Stimulated activated CD8-positive, alpha-beta memory T cell treated with anti-CD3 and anti-CD28 coated beads, Interleukin-7, amount 100 ng/mL, for 24 hours (primary cell): ENCODE results near the gene SGCD.

Experiments used
- DNase-seq: peaks from one replicate; pipeline ENCODE4 v3.0.0-alpha.2; 2020; ENCODE audit warnings: low read depth

Gene SGCD

DNA sequence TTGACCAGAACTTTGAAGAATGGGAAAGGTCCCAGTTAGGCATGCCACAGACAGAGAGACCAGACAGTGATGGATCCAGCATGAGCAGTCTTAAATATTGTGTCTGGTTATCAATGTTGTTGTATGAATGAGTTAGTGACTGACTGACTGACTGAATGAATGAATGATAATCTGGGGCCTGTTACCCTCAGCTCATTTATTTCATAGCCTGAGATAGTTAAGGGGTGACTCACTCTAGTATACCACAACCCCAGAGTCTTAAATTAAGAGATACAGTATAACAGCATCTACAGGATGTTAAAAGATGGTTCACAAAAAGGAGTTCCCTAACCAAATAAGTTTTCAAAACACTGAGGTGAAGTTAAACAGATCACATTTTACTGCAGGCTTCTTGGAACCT lies 133.5 kb downstream of the SGCD start:
- no peak for DNase-seq

DNA sequence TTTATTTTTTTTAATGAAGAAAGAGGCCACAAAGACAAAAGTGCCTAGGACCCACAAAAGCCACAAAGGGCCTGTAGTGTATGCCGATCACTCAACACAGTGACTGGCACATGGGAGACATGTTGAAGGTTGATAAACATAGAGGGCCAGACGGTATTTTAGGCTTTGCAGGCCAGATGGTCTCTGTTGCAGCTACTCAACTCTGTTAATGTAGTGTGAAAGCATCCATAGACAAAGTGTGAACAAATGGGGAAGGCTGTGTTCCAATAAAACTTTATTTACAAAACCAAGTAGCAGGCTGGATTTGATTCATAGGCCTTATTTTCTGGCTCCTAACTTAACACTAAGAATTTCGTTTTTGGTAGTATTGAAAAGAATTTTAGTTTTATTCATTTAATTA lies 139.9 kb downstream of the SGCD start:
- no peak for DNase-seq

DNA sequence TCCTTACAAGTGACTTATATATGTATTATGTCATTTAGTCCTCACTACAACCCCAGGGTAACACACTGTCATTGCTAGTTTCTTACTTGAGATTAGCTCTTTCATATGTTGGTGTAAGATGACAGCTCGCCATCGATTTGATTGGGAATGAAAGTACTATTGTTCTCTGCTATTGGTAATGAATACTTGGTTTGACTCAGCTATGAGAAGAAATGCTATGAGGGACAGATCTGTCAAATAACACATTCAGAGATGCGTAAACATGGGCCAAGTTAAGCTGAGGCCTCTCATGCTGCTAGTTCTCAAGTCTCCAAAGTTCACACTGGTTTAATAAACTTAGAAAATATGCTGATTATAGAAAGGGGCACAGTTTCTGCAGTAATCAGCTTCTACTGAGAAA lies 142.7 kb downstream of the SGCD start:
- DNase-seq: no peak

DNA sequence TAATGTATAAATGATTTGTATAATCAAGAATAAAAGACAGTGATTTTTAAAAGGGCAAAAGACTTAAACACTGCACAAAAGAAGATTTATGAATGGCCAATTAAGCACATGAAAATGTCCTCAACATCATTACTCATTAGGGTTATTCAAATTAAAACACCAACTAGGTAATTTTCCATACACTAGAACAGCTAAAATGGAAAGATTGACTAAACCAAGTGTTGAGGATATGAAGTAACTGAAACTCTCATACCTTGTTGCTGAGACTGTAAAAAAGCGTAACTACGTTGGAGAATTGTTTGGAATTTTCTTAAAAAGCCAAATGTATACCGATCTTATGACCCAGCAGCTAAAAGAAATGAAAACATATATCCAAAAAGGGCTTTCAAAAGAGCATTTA lies 144.9 kb downstream of the SGCD start:
- no peak for DNase-seq

DNA sequence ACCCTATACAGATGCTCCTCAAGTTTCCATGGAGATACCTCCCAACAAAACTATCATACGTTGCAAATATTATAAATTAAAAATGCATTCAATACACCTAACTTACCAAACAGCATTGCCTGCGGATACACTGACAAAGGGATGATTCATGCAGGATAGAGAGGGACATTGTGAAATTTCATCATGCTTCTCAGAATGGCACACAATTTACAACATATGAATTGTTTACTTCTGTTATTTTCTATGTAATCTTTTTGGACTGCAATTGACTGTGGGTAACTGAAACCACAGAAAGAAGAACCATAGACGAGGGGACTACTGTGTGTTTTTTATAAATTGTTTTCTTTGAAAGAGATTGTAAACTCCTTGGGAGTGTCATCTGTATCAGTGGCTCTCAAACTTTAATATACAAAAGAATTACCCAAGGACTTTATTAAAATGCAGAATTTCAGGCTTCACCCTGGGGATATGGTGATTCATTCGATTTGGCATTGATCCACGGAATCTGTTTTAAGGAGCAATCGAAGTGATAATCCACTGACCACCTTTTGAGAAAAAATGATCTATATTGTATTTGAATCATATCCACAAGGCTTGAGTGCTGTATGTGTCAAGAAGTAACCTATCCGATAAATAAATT lies 146.4 kb downstream of the SGCD start:
- DNase-seq: no peak

DNA sequence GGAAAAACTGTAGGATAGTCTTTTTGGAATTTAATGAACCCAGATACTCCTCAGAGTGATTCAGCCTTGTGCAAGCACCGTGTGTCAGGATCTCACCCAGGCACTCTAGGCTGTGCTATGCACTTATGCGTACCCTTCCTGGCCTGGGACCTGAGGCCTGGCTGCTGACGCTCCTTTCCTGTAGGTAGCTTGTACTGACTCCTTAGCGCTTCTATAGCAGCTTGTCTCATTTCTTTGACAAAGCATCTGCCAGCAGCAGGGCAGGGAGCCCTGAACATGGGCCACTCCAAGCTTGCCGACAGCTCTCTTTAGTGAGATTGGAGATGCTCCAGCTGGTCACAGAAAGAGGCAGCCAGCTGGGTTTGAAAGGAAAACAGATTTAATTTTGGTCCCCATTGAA lies 147.3 kb downstream of the SGCD start:
- no peak for DNase-seq

DNA sequence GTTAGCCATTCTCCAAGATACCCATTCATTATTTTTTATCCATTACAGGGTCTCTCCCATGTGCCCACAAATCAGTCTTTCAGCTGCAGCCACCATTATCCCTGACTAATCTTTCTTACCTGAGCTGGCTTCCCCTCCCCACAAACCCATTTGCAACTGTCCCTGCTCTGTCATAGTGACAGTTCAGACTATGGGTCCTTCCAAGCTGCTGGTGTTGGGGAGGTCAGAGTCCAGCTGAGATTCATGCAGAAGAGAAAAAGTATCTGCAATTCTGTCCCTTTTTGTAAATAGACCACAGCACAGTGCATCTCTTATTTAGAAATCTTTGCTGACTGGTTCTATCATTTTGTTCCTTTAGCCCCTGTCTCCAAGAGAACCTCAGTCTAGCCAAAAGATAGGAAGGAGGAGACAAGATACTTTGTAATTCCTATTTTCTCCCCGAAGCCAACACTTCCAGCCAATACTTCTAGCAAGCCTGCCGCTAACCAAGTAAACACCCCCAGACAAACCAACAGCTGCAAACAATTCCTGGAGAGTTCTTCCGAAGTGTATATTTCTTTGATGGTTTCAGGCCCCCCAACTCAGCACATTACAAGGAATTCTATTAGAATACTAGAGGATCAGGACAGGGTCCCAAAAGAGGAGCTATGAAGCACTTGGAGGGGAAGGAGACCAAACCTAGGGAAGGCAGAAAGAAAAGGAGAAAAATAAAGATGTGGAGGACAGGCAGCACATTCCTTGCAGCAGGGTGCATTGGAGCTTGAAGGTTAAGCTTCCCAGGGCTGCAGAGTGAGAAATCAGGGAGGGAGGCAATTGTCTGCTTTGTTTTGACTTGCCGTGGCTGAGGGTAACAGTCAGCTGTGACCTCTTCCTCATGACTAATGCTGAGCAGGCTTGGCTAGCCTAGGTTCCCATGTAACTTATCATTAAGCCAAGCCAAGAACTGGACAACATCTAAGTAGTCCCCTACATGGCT lies 148.5 kb downstream of the SGCD start:
- no peak for DNase-seq

DNA sequence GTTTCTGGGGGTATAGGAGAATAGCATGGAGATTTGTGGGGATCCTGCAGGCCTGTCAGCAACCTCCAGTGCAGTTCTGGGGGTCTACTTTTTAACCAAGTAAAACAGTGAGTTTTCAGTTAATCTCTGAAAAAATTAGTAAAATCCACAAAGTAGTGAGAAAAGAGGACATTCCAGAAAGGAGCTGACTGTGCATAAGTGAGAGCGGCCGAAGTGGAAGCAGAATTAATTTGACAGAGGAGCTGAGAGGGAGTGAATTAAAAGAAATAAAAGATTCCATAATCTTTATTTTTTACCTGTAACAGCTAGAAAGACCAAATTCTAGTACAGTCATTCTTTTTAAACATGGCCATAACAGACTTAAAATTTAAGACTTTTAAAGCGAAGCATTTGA lies 149.2 kb downstream of the SGCD start:
- DNase-seq: no peak

DNA sequence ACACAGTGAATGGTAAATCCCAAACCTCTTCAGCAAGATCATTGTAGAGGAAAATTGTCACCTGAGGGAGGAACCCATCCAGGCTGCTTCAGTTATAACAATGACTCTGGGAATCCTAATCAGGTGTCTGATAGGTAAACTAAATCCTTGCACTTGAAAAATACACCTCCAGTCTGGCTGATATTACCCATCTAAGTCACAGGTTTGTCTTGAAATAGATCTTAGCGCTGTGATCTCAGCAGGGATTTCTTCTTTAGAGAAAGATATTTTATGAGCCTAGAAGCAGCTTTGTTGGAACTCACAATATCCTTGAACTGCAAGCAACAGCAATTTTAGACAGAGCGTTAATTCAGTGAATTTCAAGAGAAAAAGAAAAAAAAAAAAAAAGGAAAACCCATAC lies 149.7 kb downstream of the SGCD start:
- no peak for DNase-seq

DNA sequence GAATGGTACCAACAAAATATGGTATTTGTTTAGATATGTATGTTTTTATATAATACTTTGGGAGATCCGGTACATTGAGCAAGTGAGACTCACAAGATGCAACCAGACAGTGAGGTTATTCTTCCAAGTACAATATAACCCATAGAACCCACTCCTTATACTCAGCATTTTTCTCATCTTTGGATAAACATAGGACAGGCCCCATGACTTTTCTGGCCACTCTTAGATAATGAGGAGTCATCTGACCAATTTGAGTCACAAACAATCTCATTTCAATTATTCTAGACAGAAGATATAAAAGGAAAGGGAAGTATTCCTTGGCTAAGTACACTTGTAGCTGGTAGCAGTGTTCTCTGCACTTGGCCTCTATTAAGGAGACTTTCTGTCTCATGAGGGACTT lies 150.2 kb downstream of the SGCD start:
- no peak for DNase-seq

DNA sequence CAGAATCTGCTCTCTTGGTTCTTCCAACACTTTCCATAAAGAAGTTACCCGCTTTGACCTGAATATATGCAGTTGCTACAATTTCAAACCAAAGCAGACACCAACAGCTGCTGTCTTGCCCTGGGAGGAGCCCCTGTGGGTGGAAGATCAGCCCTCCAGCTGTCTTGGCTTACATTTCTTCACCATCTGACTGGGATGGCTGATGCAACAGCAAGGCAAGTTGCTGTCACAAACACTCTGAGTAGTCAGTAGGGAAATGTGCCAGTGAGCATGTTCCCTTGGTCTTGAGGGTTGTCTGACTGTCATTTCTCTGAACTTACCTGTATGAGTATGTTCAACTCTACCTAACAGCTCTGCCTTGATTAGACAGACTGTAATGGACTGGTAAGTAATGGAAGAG lies 152.9 kb downstream of the SGCD start:
- DNase-seq: no peak

DNA sequence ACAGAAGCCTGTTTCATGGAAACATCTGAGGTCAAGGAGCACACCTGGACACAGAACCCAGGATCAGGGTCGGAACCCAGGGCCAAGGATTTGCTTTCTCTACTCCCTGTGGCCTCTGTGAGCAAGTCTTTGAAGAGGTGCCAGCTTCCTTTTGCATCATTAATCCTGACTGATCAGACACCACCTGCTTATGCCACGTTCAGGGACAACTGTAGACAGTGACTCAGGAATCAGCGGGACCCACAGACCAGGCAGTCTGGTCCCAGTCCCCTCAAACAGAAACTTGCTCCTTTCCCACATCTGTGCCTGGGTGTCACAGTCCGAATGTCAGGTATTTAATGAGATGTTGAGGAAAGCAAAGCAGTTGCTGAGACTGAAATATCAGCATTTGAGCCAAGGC lies 154.8 kb downstream of the SGCD start:
- no peak for DNase-seq

DNA sequence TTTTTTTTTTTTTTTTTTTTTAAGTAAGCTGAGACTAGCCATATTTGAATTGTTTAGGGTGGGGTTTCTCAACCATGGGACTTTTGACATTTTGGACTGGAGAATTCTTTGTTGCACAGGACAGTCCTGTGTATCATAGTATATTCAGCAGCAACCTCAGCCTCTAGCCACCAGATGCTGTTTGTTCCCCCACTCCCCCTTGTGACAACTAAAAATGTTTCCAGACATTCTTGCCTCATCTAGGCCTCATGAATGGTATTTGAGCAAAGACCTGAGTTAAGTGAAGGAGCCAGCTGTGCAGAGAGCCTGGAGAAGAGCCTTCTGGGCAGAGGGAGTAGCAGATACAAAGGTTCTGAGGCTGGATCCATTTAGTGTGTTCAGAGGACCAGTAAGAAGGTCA lies 155.9 kb downstream of the SGCD start:
- DNase-seq: no peak

DNA sequence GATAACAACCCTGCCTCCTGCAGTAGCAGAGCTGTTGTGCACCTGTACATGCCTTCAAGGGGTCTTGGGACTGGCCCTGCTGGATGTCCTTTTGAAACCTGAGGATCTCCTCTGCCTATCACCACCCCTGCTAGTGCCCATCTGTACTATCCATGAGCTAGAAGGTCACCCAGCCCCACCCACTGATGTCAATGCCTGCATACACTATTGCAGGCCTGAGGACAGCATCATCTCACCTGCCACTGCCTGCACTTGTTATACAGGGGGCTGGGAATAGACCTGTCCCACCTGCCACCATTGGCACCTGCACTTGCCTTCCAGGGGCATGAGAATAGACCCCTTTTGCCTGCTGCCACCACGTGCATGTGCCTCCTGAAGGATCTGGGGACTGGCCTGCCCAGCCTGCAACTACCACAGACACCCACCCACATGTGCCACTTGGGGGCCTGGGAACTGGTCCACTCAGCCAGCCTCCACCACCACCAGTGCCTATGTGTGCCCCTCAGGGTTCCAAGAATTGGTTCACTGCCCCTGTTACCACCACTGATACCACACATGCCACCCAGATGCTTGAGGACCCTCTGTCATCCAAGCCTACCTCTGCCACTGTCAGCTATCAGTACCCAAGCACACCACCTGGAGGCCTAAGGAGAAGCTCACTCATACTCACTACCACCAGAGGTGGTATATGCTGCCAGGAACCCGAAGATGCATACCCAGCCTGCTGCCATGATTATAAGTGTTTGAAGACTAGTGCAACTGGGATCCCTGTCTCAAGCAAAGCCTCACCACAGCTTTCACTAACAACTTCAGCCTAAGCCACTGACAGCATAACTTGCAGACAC lies 159.7 kb downstream of the SGCD start:
- no peak for DNase-seq

DNA sequence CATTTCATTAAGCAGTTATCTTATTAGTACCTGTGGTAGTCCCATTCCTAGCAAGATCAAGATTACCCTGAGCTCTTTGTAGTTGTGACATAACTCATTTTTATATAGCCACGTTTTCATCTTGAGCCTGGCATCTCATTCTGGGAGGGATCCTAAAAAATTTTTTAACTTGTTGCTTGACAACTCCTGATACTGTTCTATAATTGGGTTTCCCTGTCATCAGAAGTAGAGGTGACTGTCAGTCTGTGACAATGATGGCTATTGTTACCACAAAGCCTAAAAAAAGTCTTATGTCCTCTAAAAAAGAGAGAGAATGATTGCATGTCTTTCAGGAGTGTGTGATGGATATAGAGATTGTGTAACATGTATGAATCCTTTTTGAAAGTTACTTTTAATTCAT lies 164.8 kb downstream of the SGCD start:
- no peak for DNase-seq

DNA sequence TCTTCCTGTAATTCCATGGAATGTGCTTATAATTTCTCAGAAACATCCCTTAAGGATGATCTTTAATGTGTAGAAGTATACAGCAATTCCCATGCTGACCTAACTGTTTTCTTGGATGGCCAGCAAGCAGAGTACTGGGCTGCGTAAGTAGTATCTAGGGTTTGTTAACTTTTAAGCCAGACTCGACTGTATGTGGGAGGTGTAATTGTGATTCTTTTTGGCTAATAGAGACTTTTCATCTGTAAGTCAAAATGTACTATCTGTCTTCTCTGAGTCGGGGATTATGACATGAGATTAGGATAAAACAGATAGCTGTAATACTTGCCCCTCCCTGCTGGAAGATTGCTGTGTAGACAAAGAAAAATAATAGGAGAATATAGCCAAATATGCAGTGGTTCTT lies 169.3 kb downstream of the SGCD start:
- DNase-seq: no peak

DNA sequence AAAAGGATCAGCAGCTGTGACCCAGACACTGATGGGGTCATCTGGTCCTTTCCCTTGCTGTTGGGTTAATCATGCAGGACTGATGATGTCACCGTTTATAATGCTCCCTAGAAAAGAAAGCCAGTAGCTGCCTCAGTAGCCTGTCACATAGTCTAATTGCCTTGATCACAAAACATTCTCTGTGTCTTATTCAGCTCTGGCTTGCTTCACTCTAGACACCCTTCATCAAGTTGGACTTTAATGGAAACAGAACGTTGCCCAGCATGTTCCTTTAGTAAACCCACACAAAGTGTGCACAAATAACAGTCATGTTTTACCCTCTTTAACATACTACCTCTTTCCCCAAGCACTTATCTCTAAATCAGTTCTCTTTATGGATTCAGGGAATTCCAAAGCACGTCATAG lies 170.8 kb downstream of the SGCD start:
- no peak for DNase-seq

DNA sequence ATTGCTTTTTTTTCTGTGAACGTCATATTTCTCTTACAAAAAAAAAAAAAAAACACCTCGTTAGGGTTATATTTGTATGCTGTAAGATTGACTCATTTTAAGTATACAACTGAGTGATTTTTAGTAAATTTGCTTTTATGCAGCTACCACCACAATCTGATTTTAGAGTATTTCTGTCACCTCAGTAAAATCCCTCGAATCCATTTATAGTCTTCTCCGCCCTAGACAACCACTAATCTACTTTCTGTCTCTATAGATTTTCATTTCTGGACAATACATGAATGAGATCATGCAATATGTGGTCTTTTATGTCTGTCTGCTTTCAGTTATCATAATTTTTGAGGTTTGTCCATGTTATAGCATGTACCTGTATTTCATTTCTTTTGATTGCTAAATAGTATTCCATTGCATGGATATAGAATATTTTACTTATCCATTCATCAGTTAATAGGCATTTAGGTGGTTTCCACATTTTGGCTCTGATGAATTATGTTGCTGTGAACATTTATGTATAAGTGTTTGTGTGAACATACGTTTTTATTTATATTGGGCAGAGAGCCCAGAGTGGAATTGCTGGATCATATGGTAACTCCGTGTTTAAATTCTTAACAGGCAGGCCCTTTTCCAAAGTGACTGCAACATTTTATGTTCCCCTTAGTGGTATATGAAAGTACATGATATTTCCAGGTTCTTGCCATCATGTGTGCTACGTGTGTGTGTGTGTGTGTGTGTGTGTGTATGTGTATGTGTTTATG lies 171.4 kb downstream of the SGCD start:
- no peak for DNase-seq

DNA sequence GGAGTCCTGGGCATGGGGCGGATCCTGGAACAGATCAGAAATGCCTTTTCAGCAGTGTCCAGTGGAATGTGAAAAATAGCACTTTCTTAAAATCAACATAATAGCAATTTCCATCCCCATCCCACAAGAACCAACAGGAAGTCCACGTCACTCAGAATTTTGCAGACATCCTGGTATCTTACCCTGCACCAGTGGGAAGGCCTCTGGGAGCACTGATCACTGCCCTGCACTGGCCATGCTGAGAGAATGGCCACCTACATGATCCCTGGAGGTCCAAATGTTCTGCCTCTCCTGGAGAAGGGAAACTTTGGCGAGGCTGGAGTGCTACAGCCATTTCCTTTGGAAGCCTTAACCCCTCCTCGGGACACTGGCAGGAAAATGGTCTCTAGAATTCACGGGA lies 173.8 kb downstream of the SGCD start:
- DNase-seq: no peak

DNA sequence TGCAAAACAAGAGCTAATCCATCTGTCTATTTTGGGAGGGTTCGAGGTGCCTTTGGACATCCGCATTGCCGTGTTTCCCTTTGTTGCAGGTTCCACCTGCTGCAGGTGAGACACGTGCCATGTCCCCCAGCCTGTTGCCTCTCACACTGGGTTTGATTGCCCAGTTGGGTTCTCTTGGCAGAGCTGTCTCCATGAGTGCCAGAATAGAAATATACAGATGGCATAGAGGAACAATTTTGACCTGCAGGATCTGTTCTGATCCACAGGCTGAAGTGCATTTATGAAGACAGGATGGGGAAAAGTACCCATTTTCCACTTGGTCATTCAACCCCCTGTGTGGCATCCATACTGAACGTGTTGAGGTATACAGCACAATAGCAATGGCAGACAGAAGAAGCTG lies 178.1 kb downstream of the SGCD start:
- no peak for DNase-seq

DNA sequence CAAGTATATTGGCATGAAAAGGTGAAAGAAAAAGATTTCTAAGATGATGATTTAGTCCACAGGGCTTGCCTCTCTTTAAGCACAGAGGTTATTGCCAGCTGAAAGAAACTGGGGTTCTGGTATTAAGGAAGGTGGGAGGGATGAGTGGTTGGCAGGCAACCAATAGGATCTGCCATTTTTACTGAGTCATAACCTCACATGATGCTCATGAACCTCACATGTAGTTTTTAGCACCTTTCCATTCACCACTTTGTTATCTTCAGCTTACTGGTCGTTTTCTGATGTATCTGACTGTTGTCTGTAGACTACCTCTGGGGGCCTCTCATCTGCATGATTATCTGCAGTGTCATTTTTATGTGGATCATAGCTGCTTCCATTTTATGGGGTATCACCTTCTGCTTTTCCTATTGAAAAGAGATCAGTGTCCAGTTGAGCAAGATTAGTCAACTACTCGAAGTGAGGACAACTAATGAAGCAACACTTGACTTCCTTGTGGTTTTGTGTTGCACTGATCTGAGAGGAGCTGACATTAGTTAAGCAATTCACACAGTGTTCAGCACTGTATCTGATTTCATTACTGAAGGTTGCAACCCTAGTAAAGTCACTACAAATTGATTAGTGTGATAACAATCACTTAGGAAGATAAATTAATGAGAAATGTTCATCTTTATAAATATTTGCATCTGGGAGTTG lies 186.3 kb downstream of the SGCD start:
- no peak for DNase-seq
